Left ventricle myocardium inferior (tissue), 1 donor: ENCODE data around the gene STEAP3. TPM values are rescaled to one million over a fixed set of nuclear protein-coding genes. Genes with fewer than 3 reads are reported as not detected.

Experiments used
- DNase-seq: peaks from one replicate; pipeline ENCODE4 v3.0.0-alpha.2; 2020
- H3K27ac ChIP-seq: fragments of 200-600 bp; replicated peaks from 2 replicates; pipeline ENCODE4 v1.8.0; 2021
- H3K27me3 ChIP-seq: fragments of 200-600 bp; 2 replicates; pipeline ENCODE4 v1.8.0; 2021; ENCODE audit warnings: low read depth
- H3K36me3 ChIP-seq: fragments of 200-600 bp; 2 replicates; pipeline ENCODE4 v1.8.0; 2021
- H3K4me1 ChIP-seq: fragments of 200-600 bp; 2 replicates; pipeline ENCODE4 v1.8.0; 2021
- H3K4me3 ChIP-seq: fragments of 200-600 bp; 2 replicates; pipeline ENCODE4 v1.8.0; 2021; ENCODE audit warnings: mild to moderate bottlenecking, moderate library complexity
- H3K9me3 ChIP-seq: fragments of 200-600 bp; replicated peaks from 2 replicates; pipeline ENCODE4 v1.8.0; 2021
- intact Hi-C: fragments of 100-400 bp; cut with micrococcal nuclease; formaldehyde crosslinking; loops from one replicate; pipeline ENCODE4 v1.11.0; 2022
- total RNA-seq: library from RNA; stranded (reverse); fragmentation: NEBNext Ultra II Directional; extraction: Animal tissue kit (Norgen Biotek cat#: 25700); gene quantifications from one replicate; pipeline ENCODE4 v1.2.1, GENCODE V29; 2021
- TF ChIP-seq, protein P1 (sequence below): fragments of 200-600 bp; IDR thresholded peaks from 2 replicates; pipeline ENCODE4 v1.8.0; 2021; ENCODE audit warnings: antibody characterized with exemption, mild to moderate bottlenecking, borderline replicate concordance
- donor health status: DM: no; HTN: yes; CAD: no; lungs with severe emphysema.

STEAP3 gene
- total RNA-seq, 1 donor from 2014 or later, result 7.1 TPM

DNA sequence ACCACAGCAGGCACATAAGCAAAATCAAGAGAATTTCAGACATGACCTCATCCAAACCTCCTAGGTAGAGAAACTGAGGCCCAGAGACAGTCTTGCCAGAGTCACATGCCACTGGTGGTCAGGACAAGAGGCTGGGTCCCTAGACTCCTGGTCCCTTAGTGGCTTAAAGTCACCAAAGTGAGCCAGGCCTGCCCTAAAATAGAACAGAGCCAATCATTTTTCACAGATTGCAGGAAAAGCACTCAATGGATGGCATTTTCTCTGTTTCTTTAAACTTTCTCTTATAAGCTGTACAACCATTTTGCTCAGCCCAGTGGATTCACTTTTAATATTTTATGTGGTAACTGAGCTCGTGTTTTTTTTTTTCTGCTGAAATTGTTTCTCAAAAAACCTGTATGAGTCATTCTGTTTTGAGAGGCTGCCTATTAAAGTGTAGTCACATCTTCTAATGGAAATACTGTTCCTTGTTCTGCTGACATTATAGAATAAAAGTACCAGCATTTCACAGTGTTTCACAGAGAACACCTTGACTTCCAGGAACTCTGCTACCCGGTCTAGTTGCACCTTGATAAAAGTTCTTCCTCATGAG lies 29.6 kb downstream of the STEAP3 start:
- Histone ChIP-seq H3K4me1 (peaks cover 22% of the 10 kb centered on the region), H3K36me3 (no peaks in the 10 kb centered on the region), H3K27me3 (no peaks in the 10 kb centered on the region), H3K9me3 (no peaks in the 10 kb centered on the region), H3K4me3 (no peak overlapping the region), H3K27ac (no peak overlapping the region)
- intact Hi-C loops, result no loop called here
- DNase-seq, result no peak
- TF ChIP-seq, protein P1, sequence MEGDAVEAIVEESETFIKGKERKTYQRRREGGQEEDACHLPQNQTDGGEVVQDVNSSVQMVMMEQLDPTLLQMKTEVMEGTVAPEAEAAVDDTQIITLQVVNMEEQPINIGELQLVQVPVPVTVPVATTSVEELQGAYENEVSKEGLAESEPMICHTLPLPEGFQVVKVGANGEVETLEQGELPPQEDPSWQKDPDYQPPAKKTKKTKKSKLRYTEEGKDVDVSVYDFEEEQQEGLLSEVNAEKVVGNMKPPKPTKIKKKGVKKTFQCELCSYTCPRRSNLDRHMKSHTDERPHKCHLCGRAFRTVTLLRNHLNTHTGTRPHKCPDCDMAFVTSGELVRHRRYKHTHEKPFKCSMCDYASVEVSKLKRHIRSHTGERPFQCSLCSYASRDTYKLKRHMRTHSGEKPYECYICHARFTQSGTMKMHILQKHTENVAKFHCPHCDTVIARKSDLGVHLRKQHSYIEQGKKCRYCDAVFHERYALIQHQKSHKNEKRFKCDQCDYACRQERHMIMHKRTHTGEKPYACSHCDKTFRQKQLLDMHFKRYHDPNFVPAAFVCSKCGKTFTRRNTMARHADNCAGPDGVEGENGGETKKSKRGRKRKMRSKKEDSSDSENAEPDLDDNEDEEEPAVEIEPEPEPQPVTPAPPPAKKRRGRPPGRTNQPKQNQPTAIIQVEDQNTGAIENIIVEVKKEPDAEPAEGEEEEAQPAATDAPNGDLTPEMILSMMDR, result no peak

DNA sequence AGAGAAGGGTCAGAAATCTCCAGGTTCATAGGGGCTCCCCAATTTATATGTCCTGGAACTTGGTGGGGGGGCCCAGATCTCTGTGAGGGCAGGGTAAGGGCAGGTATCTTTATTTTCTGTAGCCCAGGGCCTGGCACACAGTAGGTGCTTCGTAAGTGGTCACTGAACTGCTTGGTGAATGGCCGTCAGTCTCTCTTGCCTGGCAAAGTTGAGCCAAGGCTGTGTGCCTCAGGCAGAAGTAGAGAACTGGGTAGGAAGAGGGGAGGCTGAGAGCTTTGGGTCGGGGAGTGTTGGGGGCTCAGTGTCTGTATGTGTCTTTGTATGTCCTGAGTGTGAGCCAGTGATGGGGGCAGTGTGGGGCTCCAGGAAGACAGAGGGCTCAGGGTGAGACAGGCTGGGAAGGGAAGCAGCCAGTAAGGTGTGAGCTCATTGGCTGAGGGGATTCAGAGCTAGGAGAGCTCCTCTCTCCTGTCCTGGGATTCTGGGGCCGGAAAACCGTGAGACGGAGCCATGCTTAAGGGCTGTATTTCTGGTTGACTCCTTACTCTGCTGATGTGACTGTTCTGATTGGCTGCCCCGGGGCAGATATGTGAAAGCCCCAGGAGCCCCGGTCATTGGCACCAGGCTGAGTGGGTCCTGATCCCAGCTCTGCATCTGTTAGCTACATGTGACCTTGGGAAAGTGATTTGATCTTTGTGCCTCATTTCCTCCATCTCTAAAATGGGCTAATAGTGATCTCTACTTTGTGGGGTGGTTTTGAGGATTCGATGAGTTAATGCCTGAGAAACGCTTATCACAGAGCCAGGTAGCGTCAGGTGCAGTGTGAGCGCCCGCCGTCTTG lies 30.3 kb downstream of the STEAP3 start:
- Histone ChIP-seq H3K4me3 (no peak overlapping the region), H3K36me3 (no peaks in the 10 kb centered on the region), H3K27me3 (no peaks in the 10 kb centered on the region), H3K9me3 (no peaks in the 10 kb centered on the region), H3K27ac (no peak overlapping the region), H3K4me1 (peaks cover 24% of the 10 kb centered on the region)
- TF ChIP-seq, protein P1, result no peak
- intact Hi-C loops, result no loop called here
- DNase-seq, result no peak

DNA sequence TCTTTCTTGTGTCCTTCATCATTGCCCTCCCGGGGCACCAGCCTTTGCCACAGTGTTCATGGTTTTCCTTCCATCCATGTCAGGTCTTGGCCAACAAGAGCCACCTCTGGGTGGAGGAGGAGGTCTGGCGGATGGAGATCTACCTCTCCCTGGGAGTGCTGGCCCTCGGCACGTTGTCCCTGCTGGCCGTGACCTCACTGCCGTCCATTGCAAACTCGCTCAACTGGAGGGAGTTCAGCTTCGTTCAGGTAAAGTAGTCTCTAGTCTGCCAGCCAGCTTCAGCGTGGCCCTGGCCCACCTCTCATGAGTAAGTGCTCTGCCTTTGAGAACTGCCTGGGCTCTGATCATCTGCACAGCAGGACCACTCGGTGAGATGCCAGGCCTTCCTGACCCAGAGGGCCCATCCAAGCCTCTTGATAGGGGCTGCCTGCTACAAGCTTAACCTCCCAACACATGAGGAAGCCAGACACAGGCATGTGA lies 31.0 kb downstream of the STEAP3 start:
- H3K4me3 ChIP-seq, result no peak overlapping the region
- intact Hi-C loops, result no loop called here
- H3K4me1 ChIP-seq, result peaks cover 31% of the 10 kb centered on the region
- H3K27me3 ChIP-seq, result no peaks in the 10 kb centered on the region
- no peak for DNase-seq
- H3K27ac ChIP-seq, result no peak overlapping the region
- H3K36me3 ChIP-seq, result no peaks in the 10 kb centered on the region
- no peaks in the 10 kb centered on the region for H3K9me3 ChIP-seq
- TF ChIP-seq, protein P1, result no peak

DNA sequence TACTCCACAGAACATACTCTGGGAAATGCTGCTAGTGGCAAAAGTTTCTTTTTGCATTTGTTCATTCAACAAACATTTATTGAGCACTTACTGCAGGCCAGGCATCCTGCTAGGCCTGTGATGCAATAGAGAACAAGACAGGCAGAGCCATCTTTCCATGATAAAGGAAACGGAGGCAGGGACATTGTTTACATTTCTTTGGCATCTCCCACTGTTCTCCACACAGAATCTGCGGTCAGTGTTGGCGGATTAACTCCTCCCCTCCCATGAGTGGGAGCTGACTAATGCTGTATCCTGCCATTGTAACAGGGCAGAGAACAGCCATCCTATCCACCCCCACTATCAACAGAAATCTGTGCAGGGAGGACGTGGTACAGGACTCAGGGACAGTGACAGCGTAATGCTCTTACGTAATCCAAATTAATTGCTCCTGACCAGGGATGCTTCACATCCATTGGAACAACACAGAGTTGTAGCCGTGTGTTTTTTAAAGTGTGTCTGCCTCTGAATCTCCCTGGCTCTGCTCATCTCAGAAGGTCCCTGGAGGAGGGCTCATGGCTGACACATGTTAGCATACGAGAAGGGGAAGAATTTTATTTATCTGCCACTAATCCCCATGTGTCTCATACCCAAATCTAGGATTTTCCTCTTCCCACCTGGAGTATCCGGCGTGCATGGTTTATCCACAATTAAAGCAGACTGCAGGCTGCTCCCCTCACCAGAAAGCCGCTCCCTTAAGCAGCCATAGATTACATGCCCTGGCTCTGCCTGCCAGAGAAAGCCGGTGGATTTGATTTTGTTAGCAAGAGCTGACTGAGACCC lies 32.3 kb downstream of the STEAP3 start:
- H3K27ac ChIP-seq, result no peak overlapping the region
- intact Hi-C loops, result no loop called here
- no peak for DNase-seq
- H3K4me3 ChIP-seq, result no peak overlapping the region
- H3K36me3 ChIP-seq, result no peaks in the 10 kb centered on the region
- H3K9me3 ChIP-seq, result no peaks in the 10 kb centered on the region
- peaks cover 32% of the 10 kb centered on the region for H3K4me1 ChIP-seq
- TF ChIP-seq, protein P1, result no peak
- H3K27me3 ChIP-seq, result no peaks in the 10 kb centered on the region

DNA sequence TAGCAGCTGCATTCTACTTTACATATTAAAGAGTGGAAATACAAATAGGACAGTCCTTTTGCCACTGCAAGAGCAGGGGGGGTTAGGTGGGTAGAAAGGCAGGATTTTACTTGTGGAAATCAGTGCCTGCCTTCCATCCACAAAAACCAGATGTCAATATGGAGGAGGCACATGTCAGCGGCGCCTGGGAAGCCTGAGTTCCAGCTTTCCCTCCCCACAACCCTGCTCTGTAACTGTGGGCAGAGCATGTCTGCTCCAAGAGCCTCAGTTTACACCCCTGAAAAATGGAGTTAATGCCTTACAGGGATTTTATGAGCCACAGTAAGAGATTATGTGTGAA lies 32.9 kb downstream of the STEAP3 start:
- no peaks in the 10 kb centered on the region for H3K27me3 ChIP-seq
- TF ChIP-seq, protein P1, result no peak
- peaks cover 32% of the 10 kb centered on the region for H3K4me1 ChIP-seq
- H3K27ac ChIP-seq, result no peak overlapping the region
- intact Hi-C loops, result no loop called here
- DNase-seq, result no peak
- no peaks in the 10 kb centered on the region for H3K9me3 ChIP-seq
- no peak overlapping the region for H3K4me3 ChIP-seq
- H3K36me3 ChIP-seq, result no peaks in the 10 kb centered on the region
